B cell (primary cell): Measurements from ENCODE around the gene HSFX2. TPM values are rescaled to one million over a fixed set of nuclear protein-coding genes. Genes with fewer than 3 reads are reported as not detected.

Source experiments
- ATAC-seq: fragments of 200-7000 bp; cut with Tn5 transposase; one replicate; pipeline ENCODE4 v1.10.0; 2021; ENCODE audit warnings: low read depth, mild to moderate bottlenecking, moderate number of reproducible peaks, moderate library complexity
- CTCF ChIA-PET: fragments of 350-600 bp; sonication (Branson Sonifier 250); formaldehyde crosslinking; loops from one replicate; lab custom pipeline; 2021; ENCODE audit warnings: antibody characterized with exemption, inconsistent platforms; lab: Charles Lee
- POLR2A ChIA-PET: fragments of 350-600 bp; sonication (Branson Sonifier 250); formaldehyde crosslinking; loops from one replicate; lab custom pipeline; 2021; ENCODE audit warnings: antibody characterized with exemption; lab: Charles Lee
- DNase-seq: peaks from one replicate; pipeline ENCODE4 v3.0.0; 2013
- H2AFZ ChIP-seq: 2 replicates; pipeline ENCODE4 v1.6.1; 2012; ENCODE audit warnings: mild to moderate bottlenecking, low read depth, low read length; ENCODE audit not compliant: insufficient read depth, poor library complexity, severe bottlenecking
- H3K27ac ChIP-seq, 2 donors: 1 replicate in 1 of 2; 2 replicates in 1 of 2; pipeline ENCODE4 v1.5.1; 2012 to 2013; ENCODE audit warnings: low read length in 2 of 2, mild to moderate bottlenecking in 2 of 2, moderate library complexity in 1 of 2
- H3K27me3 ChIP-seq, 4 experiments: fragments of 200-600 bp in 1 of 4; sonication (generic) in 1 of 4; replicated peaks in 1 of 4; 1 replicate in 2 of 4; 2 replicates in 2 of 4; pipeline versions ENCODE4 v1.6.1 to v1.7.0; 2013 to 2016; ENCODE audit warnings: low read length in 3 of 4, mild to moderate bottlenecking in 2 of 4, mixed read lengths in 1 of 4, moderate library complexity in 1 of 4; ENCODE audit not compliant: insufficient read depth in 4 of 4, control insufficient read depth in 3 of 4; ENCODE audit errors: control extremely low read depth in 1 of 4
- H3K36me3 ChIP-seq, 2 experiments: replicated peaks in 1 of 2; 1 replicate in 1 of 2; 2 replicates in 1 of 2; pipeline versions ENCODE4 v1.6.1 to v1.7.1; 2013; ENCODE audit warnings: low read length in 1 of 2; ENCODE audit not compliant: insufficient read depth in 2 of 2, control insufficient read depth in 1 of 2; ENCODE audit errors: control extremely low read depth in 1 of 2, extremely low read depth in 1 of 2
- H3K4me1 ChIP-seq, 2 donors: fragments of 200-600 bp in 1 of 2; sonication (generic) in 1 of 2; 1 replicate in 1 of 2; 2 replicates in 1 of 2; pipeline versions ENCODE4 v1.5.1 to v1.6.1; 2013 to 2017; ENCODE audit warnings: low read length in 2 of 2; ENCODE audit not compliant: control insufficient read depth in 2 of 2, insufficient read depth in 2 of 2
- H3K4me2 ChIP-seq: replicated peaks from 2 replicates; pipeline ENCODE3; 2012; ENCODE audit warnings: mild to moderate bottlenecking, low read depth, low read length; ENCODE audit not compliant: poor library complexity, severe bottlenecking
- H3K4me3 ChIP-seq, 5 experiments: fragments of 200-600 bp in 1 of 5; sonication (generic) in 1 of 5; 1 replicate in 3 of 5; 2 replicates in 2 of 5; pipeline versions ENCODE4 v1.5.1 to v1.7.0; 2011 to 2016; ENCODE audit warnings: low read length in 4 of 5, mild to moderate bottlenecking in 4 of 5, low read depth in 2 of 5, control low read depth in 1 of 5, moderate library complexity in 1 of 5; ENCODE audit not compliant: insufficient read depth in 1 of 5; ENCODE audit errors: control extremely low read depth in 1 of 5, extremely low read depth in 1 of 5
- H3K79me2 ChIP-seq: fragments of 200-600 bp; sonication (generic); one replicate; pipeline ENCODE4 v1.6.0; 2016; ENCODE audit warnings: low read length; ENCODE audit not compliant: control insufficient read depth, insufficient read depth
- H3K9ac ChIP-seq: fragments of 200-600 bp; sonication (generic); 2 replicates; pipeline ENCODE4 v1.6.1; 2017; ENCODE audit warnings: mild to moderate bottlenecking, low read length, moderate library complexity
- H3K9me3 ChIP-seq, 3 donors: one replicate each; pipeline versions ENCODE4 v1.6.1 to v1.7.1; 2013; ENCODE audit warnings: low read length in 2 of 3; ENCODE audit not compliant: control insufficient read depth in 2 of 3, insufficient read depth in 1 of 3; ENCODE audit errors: control extremely low read depth in 1 of 3
- H4K20me1 ChIP-seq: 2 replicates; pipeline ENCODE4 v1.6.0; 2012; ENCODE audit warnings: mild to moderate bottlenecking, low read length; ENCODE audit not compliant: insufficient read depth, control insufficient read depth, poor library complexity, severe bottlenecking
- H3K27ac Mint-ChIP-seq: one replicate; pipeline ENCODE4 v1.8.0; 2021; ENCODE audit warnings: mixed read lengths
- H3K27me3 Mint-ChIP-seq: one replicate; pipeline ENCODE4 v1.8.0; 2021; ENCODE audit warnings: mixed read lengths
- H3K4me1 Mint-ChIP-seq: one replicate; pipeline ENCODE4 v1.8.0; 2021; ENCODE audit warnings: mixed read lengths
- H3K4me3 Mint-ChIP-seq: one replicate; pipeline ENCODE4 v1.8.0; 2021; ENCODE audit warnings: mixed read lengths
- H3K9me3 Mint-ChIP-seq: one replicate; pipeline ENCODE4 v1.8.0; 2022; ENCODE audit warnings: mixed read lengths; ENCODE audit not compliant: insufficient read depth
- EZH2 ChIP-seq: IDR thresholded peaks from 2 replicates; pipeline ENCODE4 v1.6.1; 2012; ENCODE audit warnings: borderline replicate concordance, low read depth, mild to moderate bottlenecking, moderate library complexity, low read length; ENCODE audit not compliant: insufficient read depth, poor library complexity, severe bottlenecking
- WGBS: methylation state at CpG from one replicate; pipeline ENCODE4 v1.1.5; 2013; ENCODE audit warnings: missing lambda C conversion rate; ENCODE audit not compliant: insufficient coverage; 5-methylcytosine and 5-hydroxymethylcytosine counted together
- intact Hi-C: fragments of 100-400 bp; cut with micrococcal nuclease; formaldehyde crosslinking; loops from one replicate; pipeline ENCODE4 v1.10.0; 2022
- polyA plus RNA-seq: library from polyadenylated mRNA; depleted of rRNA; stranded (reverse); fragments of >200 nt; gene quantifications from 2 replicates; pipeline ENCODE4 v1.2.3, GENCODE V29; 2012
- total RNA-seq, 2 donors: library from RNA; stranded (reverse); fragments of 120-200 nt in 1 of 2; gene quantifications; 1 replicate in 1 of 2; 2 replicates in 1 of 2; pipeline versions ENCODE4 v1.2.3 to v1.2.4, GENCODE V29; 2013 to 2022
- TF ChIP-seq, protein P1 (sequence below): fragments of 200-600 bp; IDR thresholded peaks from one replicate; pipeline ENCODE4 v1.8.0; 2022; ENCODE audit warnings: antibody characterized with exemption, mild to moderate bottlenecking

The HSFX2 gene
- total and polyA plus RNA-seq, 2 donors (not counting 1 experiment from before 2014, with no cell fraction given): 1.6 to 1.9 TPM

DNA sequence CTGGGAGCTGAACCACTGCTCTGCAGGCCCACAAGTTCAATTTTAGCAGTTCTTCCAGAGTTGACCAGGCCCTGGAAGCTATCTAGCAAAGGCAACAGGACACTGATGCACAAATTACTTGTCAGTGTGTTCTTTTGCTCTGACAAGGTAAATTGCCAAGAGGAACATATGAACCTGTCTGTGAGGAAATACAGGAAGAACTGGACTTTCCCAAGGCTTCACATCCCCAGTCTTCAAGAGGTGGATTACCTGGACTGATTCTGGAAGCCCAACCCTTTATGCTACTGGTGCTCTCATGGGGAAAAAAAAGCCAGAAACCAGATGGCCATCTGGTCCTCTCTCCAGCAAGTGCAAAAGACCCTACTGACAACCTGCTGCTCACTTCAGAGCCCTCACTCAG is 38.4 kb upstream of the HSFX2 start:
- intact Hi-C loops: no loop called here
- no peaks in the 10 kb centered on the region for H3K27me3 ChIP-seq
- TF ChIP-seq, protein P1, sequence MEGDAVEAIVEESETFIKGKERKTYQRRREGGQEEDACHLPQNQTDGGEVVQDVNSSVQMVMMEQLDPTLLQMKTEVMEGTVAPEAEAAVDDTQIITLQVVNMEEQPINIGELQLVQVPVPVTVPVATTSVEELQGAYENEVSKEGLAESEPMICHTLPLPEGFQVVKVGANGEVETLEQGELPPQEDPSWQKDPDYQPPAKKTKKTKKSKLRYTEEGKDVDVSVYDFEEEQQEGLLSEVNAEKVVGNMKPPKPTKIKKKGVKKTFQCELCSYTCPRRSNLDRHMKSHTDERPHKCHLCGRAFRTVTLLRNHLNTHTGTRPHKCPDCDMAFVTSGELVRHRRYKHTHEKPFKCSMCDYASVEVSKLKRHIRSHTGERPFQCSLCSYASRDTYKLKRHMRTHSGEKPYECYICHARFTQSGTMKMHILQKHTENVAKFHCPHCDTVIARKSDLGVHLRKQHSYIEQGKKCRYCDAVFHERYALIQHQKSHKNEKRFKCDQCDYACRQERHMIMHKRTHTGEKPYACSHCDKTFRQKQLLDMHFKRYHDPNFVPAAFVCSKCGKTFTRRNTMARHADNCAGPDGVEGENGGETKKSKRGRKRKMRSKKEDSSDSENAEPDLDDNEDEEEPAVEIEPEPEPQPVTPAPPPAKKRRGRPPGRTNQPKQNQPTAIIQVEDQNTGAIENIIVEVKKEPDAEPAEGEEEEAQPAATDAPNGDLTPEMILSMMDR: no peak
- TF ChIP-seq EZH2: no peak
- Mint-ChIP-seq H3K4me1 (peaks cover 25% of the 10 kb centered on the region), H3K4me3 (no peak overlapping the region), H3K27ac (no peak overlapping the region), H3K27me3 (peaks cover 3% of the 10 kb centered on the region), H3K9me3 (no peaks in the 10 kb centered on the region)
- DNase-seq (no peak), ATAC-seq (no peak)
- no peaks in the 10 kb centered on the region for H3K9me3 ChIP-seq
- ChIA-PET POLR2A (no interaction called here), CTCF (no interaction called here)
- peaks cover 17% of the 10 kb centered on the region for H4K20me1 ChIP-seq
- H3K4me2 ChIP-seq: no peak overlapping the region
- H3K9ac ChIP-seq: no peak overlapping the region
- H3K4me3 ChIP-seq: no peak overlapping the region
- H3K79me2 ChIP-seq: peaks cover 28% of the 10 kb centered on the region
- H3K27ac ChIP-seq: no peak overlapping the region
- H3K36me3 ChIP-seq: no peaks in the 10 kb centered on the region
- H3K4me1 ChIP-seq: peaks cover 9 to 16% of the 10 kb centered on the region in 2 donors
- no peak overlapping the region for H2AFZ ChIP-seq

DNA sequence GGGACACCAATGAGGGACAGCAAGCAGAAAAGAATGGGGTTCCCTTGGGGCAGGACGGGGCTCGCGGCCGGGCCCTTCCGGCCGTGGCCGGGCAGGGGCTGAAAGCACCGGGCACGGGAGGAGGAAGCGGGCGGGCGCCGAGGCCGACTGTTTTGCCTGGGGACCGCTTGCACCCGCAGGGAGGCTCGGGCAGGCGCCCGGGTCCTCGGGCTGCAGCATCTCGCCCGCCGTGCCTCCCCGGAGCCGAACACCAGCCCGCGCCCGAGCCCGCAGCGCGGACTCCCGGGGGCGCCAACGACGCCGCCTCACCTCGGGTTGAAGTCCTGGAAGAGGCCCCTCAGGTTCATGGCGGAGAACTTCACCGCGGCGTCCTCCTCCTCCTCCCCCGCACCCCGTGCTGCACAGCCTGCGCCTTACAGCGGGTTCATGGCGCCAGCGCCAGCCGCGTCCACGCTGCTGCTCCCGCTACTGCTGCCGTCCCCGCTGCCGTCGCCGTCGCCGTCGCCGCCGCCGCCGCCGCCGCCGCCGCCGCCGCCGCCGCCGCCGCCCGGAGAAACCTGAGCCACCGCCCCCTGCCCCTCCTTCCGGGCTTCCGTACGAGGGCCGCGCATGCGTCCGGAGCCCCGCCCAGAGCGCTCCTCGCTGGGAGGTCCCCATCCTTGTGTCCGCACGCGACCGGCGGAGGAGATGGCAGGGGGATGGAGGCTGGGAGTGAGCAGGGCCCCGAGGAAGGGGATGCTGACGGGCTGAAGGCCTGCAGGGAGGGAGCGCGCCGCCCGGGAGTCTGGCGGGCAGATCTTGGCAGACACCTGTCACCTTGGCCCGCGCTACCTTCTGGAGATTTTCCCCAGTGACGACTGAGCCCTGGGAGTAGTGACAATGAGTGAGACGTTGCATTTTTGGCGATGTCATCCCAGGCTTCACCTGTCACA is 36.4 kb upstream of the HSFX2 start, which contains the start of gene TMEM185A:
Gene TMEM185A (minus strand): TSS at position 559 of the 932 bp plus-strand sequence. CDS start 212 bp downstream, at position 347.
- peaks cover 34% of the 10 kb centered on the region for H3K79me2 ChIP-seq
- no peaks in the 10 kb centered on the region for H3K27me3 Mint-ChIP-seq
- ChIA-PET POLR2A (no interaction called here), CTCF (interaction anchor here (0.9 kb wide), 1 partner anchor 14 kb away, joined by 3 read pairs; no protein-coding TSS in a partner anchor)
- DNase-seq: peak; percentile 84
- H3K36me3 ChIP-seq: no peaks in the 10 kb centered on the region
- H4K20me1 ChIP-seq: peaks cover 21% of the 10 kb centered on the region
- H3K27ac Mint-ChIP-seq: peak within 1 kb of the TSS; percentile 83
- WGBS: under 1% methylated on average over 41 of the region's 102 CpGs
- H3K4me1 ChIP-seq: peaks cover 9 to 16% of the 10 kb centered on the region in 2 donors
- peak within 1 kb of the TSS; percentile 63 for H3K9ac ChIP-seq
- no peaks in the 10 kb centered on the region for H3K9me3 Mint-ChIP-seq
- no peaks in the 10 kb centered on the region for H3K27me3 ChIP-seq
- H3K4me3 Mint-ChIP-seq: peak within 1 kb of the TSS; percentile 89
- peak within 1 kb of the TSS; percentile 74 for H2AFZ ChIP-seq
- TF ChIP-seq, protein P1: no peak
- TF ChIP-seq EZH2: no peak
- peak within 1 kb of the TSS; percentile 71 for H3K4me2 ChIP-seq
- H3K4me3 ChIP-seq: peak within 1 kb of the TSS; percentile 30 to 69 (median 60)
- H3K27ac ChIP-seq: no peak within 1 kb of the TSS
- intact Hi-C loops: no loop called here
- peak; percentile 95 for ATAC-seq
- no peaks in the 10 kb centered on the region for H3K9me3 ChIP-seq
- H3K4me1 Mint-ChIP-seq: peaks cover 32% of the 10 kb centered on the region
